Ishikawa (cell line): ENCODE results near the gene GREM1.

Source experiments
- EGR1 ChIP-seq: IDR thresholded peaks from 2 replicates; pipeline ENCODE4 v1.6.1; 2012
- EP300 ChIP-seq: IDR thresholded peaks from 2 replicates; pipeline ENCODE4 v1.6.1; 2012; ENCODE audit warnings: borderline replicate concordance
- NFIC ChIP-seq: IDR thresholded peaks from 2 replicates; pipeline ENCODE4 v1.6.1; 2012
- RAD21 ChIP-seq: IDR thresholded peaks from 2 replicates; pipeline ENCODE4 v1.6.1; 2012; ENCODE audit warnings: low read depth
- ZBTB7A ChIP-seq: IDR thresholded peaks from 2 replicates; pipeline ENCODE4 v1.6.1; 2012; ENCODE audit warnings: low read depth

DNA sequence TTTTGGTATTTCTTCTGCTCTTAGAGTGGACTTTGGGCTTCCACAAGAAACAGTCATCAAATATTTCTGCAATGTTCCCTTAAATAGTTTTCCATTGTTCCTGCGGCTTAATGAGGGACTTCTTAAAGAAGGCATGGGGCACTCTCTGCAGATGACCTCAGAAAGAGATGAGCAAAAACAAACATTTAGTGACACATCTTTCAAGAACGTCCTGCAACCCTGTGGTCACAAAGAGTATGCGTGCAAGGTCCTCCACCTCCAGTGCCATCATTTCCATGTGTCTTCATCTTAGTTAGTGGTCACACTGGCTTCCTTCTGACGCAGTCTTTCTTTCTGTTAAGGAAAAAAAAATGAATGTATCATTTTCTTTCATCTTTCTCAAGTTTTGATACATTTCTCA is 56.2 kb downstream of the GREM1 start:
- TF ChIP-seq EGR1, result no peak
- TF ChIP-seq EP300, result no peak
- TF ChIP-seq NFIC, result no peak
- TF ChIP-seq ZBTB7A, result no peak
- TF ChIP-seq RAD21, result no peak
